ENCODE data around the gene RABL2B. TPM values are rescaled to one million over a fixed set of nuclear protein-coding genes. Genes with fewer than 3 reads are reported as not detected.
A peak's percentile ranks its signal among the peaks of the same experiment; 100 is the strongest.
"Not testable (repeated sequence)": the region's sequence is repeated elsewhere in the genome, so short reads cannot be mapped to it uniquely, and the experiment has no call there.

The RABL2B gene
- 11.5 and 11.8 TPM in 2 replicates for total RNA-seq (2014; rRNA removed; shearing (Covaris generic))
- polyA plus RNA-seq (2016; fragmentation: Nextera tagmentation; extraction: Ambion mirVana): 9.7 and 10.8 TPM in 2 replicates
- long read RNA-seq, partial matches to known transcripts: 0 of 3 reads
- long read RNA-seq, other reads (novel, unspliced or antisense): 1 of 3 reads

DNA sequence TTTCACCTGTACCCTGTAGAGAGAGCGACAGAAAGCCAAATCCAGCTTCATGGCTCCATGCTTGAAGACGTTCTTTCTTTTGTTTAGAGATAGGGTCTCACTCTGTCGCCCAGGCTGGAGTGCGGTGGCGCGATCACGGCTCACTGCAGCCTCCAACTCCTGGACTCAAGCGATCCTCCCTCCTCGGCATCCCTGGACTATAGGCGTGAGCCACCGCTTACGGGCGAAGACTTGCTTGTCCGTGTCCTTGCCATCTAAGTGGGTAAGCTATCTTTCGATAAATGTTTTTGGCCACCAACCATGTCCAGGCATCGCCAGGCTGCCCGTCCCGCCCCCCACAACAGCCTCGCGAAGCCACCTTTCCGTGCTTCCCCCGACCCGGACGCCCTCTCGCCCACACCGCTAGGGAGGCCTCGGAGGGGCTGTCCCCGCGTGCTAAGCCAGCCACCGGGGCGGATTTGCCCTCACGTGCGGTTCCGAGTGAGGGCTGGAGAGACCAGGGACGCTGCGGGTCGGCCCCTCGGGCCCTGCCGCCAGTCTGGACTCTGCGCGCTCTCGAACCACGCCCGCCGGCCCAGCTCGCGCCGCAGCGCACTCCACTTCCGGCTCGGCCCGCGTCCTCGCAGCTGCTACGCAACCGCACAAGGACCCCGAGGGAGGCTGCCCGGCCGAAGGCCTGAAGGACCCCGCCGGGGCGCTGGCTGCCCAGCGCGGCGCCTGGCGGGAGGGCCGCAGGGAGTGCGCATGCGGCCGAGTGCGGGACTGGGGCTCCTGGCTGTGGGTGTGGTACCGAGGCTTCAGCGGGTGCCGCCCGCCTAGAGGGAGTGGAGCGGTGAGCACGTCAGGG is at the start of gene RABL2B:
Gene RABL2B (minus strand): TSS at position 604 of the 847 bp plus-strand sequence. CDS start 1,342 bp downstream, outside the sequence.
- not testable (repeated sequence) for H3K36me3 ChIP-seq (ENCODE audit: insufficient read depth); H3K27ac ChIP-seq (ENCODE audit: low read depth); H3K9me3 Mint-ChIP-seq; H3K9me2 ChIP-seq (ENCODE audit: insufficient read depth); H3K27ac Mint-ChIP-seq; H3K4me1 ChIP-seq (ENCODE audit: insufficient read depth); H3K36me3 Mint-ChIP-seq (ENCODE audit: low read depth); H3F3A ChIP-seq (replicated peaks; ENCODE audit: low read depth); H2AFZ ChIP-seq; H3K27me3 ChIP-seq (ENCODE audit: insufficient read depth); H4K20me1 ChIP-seq (replicated peaks; ENCODE audit: insufficient read depth); H3K79me2 ChIP-seq (replicated peaks; ENCODE audit: insufficient read depth); H3K4me1 Mint-ChIP-seq; H3K27me3 Mint-ChIP-seq (ENCODE audit: insufficient read depth, low read depth, poor library complexity)
- Histone ChIP-seq H3K4me3 (peak within 1 kb of the TSS; percentile 60), H3K4me2 (peak within 1 kb of the TSS; percentile 78)
- peak; percentile 94 for DNase-seq (ENCODE audit: low spot score)
- H3K4me3 Mint-ChIP-seq: peak within 1 kb of the TSS; percentile 87
- peak; percentile 99 for ATAC-seq
- peak; percentile 59 for TF ChIP-seq POLR2AphosphoS5 (IDR thresholded peaks at IDR 0.05; ENCODE audit: low read depth)

DNA sequence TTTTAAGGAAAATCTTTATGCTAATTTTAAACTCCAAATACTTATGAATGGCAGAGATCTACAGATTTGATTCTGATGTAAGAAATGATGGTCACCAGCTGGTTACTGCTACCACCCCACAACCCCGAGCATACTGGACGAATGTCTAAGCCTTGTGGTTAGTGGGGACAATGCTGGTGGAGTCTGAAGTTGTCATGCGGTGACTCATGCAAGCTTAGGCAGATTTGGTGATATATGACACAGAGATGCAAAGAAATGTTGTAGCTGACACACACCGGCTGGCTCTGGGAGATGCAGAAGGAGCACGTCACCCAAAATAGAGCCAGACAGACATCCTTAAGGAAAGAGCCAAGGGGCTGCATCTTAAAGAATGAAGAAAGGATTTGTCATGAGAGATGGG is 3.5 kb upstream of the RABL2B start:
- not testable (repeated sequence) for H3K4me3 ChIP-seq; H3K27me3 ChIP-seq (ENCODE audit: insufficient read depth); H3K36me3 Mint-ChIP-seq (ENCODE audit: low read depth); H3K36me3 ChIP-seq (ENCODE audit: insufficient read depth); ATAC-seq; H3K4me3 Mint-ChIP-seq; H3F3A ChIP-seq (replicated peaks; ENCODE audit: low read depth); DNase-seq (ENCODE audit: low spot score); H4K20me1 ChIP-seq (replicated peaks; ENCODE audit: insufficient read depth); H3K79me2 ChIP-seq (replicated peaks; ENCODE audit: insufficient read depth); H3K4me2 ChIP-seq; H3K9me2 ChIP-seq (ENCODE audit: insufficient read depth); H3K9me3 Mint-ChIP-seq; H3K4me1 ChIP-seq (ENCODE audit: insufficient read depth); H3K27ac Mint-ChIP-seq; H3K27me3 Mint-ChIP-seq (ENCODE audit: insufficient read depth, low read depth, poor library complexity); H2AFZ ChIP-seq; H3K4me1 Mint-ChIP-seq; H3K27ac ChIP-seq (ENCODE audit: low read depth)

DNA sequence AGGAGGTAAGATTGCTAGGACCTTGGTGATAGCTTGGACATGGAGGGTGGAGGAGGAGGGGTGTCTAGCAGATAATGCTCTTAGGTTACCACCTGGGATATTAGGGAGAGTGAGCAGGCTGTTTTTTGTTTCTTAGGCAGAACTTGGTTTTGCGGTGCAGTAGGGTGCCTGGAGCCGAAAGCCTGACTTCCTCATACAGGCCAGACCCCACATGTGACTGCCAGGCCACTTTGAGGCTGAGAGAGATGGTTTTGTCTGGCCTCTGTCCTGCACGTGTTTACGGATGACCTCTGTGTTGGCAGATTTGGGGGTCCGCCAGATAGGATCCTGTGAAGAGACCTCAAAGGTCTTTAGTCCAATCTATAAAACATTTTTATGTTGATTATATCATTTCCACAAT is 1.9 kb upstream of the RABL2B start:
- H2AFZ ChIP-seq; H3K27me3 Mint-ChIP-seq (ENCODE audit: insufficient read depth, low read depth, poor library complexity); H3K27ac Mint-ChIP-seq; H3K79me2 ChIP-seq (replicated peaks; ENCODE audit: insufficient read depth); H3K4me1 Mint-ChIP-seq; H3K27me3 ChIP-seq (ENCODE audit: insufficient read depth); H3K36me3 ChIP-seq (ENCODE audit: insufficient read depth); H3F3A ChIP-seq (replicated peaks; ENCODE audit: low read depth); H3K4me3 Mint-ChIP-seq; ATAC-seq; H3K4me2 ChIP-seq; H3K4me3 ChIP-seq; H3K36me3 Mint-ChIP-seq (ENCODE audit: low read depth); H3K9me2 ChIP-seq (ENCODE audit: insufficient read depth); H3K4me1 ChIP-seq (ENCODE audit: insufficient read depth); H3K27ac ChIP-seq (ENCODE audit: low read depth); DNase-seq (ENCODE audit: low spot score); H3K9me3 Mint-ChIP-seq; H4K20me1 ChIP-seq (replicated peaks; ENCODE audit: insufficient read depth): not testable (repeated sequence)

DNA sequence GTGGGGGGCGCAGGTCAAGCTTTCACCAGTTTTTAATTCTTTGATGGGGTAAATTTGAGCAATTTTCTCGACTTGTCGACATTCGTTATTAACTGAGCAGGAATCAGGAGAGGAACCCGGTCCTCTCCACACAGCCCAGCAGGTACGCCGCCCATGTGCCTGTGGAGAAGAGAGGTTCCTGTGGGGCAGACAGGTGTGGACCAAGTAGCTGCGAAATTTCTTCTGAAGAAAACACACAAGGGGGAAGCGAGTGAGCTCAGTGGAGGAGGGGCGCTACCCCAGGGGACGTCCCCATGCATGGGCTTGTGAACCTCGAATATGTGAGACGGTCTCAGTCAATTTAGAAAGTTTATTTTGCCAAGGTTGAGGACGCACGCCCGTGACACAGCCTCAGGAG is 442 bp upstream of the RABL2B start:
- H3K79me2 ChIP-seq (replicated peaks; ENCODE audit: insufficient read depth); H3K9me2 ChIP-seq (ENCODE audit: insufficient read depth); H3K36me3 Mint-ChIP-seq (ENCODE audit: low read depth); H4K20me1 ChIP-seq (replicated peaks; ENCODE audit: insufficient read depth); H3K4me1 ChIP-seq (ENCODE audit: insufficient read depth); H2AFZ ChIP-seq; H3K27ac ChIP-seq (ENCODE audit: low read depth); H3K27ac Mint-ChIP-seq; H3K4me1 Mint-ChIP-seq; H3K36me3 ChIP-seq (ENCODE audit: insufficient read depth); H3K9me3 Mint-ChIP-seq; H3K27me3 ChIP-seq (ENCODE audit: insufficient read depth); H3F3A ChIP-seq (replicated peaks; ENCODE audit: low read depth); DNase-seq (ENCODE audit: low spot score); H3K27me3 Mint-ChIP-seq (ENCODE audit: insufficient read depth, low read depth, poor library complexity): not testable (repeated sequence)
- H3K4me3 Mint-ChIP-seq: peak overlapping the region; percentile 87
- Histone ChIP-seq H3K4me2 (peak overlapping the region; percentile 76), H3K4me3 (peak overlapping the region; percentile 60)
- ATAC-seq: peak; percentile 35

DNA sequence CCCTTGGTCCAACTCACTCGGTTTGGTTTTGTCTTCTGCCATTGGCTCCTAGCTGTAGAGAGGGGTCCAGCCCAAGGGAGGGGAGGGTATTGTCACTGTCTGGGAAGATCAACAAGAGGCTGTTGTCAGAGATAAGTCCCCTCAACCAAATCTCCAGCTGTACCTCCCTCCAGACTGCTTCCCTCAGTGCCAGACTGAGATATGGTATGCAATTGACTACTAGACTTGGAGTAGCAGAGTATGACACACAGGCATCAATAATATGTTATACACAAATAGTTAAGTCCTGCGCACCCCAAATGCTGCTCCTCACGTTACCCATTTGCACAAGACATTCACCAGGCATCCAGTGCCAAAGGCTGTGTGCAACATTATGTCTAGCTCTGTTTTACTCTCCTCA is 1.2 kb downstream of the RABL2B start:
- H3K4me2 ChIP-seq; H3K79me2 ChIP-seq (replicated peaks; ENCODE audit: insufficient read depth); H3K4me1 ChIP-seq (ENCODE audit: insufficient read depth); H3K27ac Mint-ChIP-seq; H3K27me3 Mint-ChIP-seq (ENCODE audit: insufficient read depth, low read depth, poor library complexity); H3K27me3 ChIP-seq (ENCODE audit: insufficient read depth); H3K27ac ChIP-seq (ENCODE audit: low read depth); H3K36me3 Mint-ChIP-seq (ENCODE audit: low read depth); H4K20me1 ChIP-seq (replicated peaks; ENCODE audit: insufficient read depth); H3K9me3 Mint-ChIP-seq; H3K4me1 Mint-ChIP-seq; H2AFZ ChIP-seq; ATAC-seq; H3K36me3 ChIP-seq (ENCODE audit: insufficient read depth); H3F3A ChIP-seq (replicated peaks; ENCODE audit: low read depth); H3K9me2 ChIP-seq (ENCODE audit: insufficient read depth); DNase-seq (ENCODE audit: low spot score); H3K4me3 ChIP-seq: not testable (repeated sequence)
- peak overlapping the region; percentile 65 for H3K4me3 Mint-ChIP-seq

DNA sequence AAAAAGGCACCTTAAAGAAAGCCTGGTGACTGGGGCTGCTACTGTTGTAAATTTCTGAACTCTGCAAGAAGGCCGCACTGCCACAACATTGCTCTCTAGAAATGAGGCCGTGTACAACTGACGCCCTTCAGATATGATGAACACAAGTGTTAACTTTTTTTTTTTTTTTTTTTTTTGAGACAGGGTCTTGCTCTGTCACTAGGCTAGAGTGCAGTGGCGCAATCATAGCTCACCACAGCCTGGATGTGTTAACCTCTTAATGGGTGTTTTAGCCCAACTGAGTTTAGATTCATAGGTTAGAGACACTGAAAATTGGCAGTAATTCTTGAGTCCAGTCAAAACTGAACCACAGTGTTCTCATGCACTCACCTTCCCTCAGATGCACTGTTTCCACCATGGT is 3.2 kb downstream of the RABL2B start:
- not testable (repeated sequence) for H2AFZ ChIP-seq; H3K4me3 Mint-ChIP-seq; DNase-seq (ENCODE audit: low spot score); H3K4me1 Mint-ChIP-seq; H3K27ac ChIP-seq (ENCODE audit: low read depth); H3K27me3 ChIP-seq (ENCODE audit: insufficient read depth); H3K36me3 Mint-ChIP-seq (ENCODE audit: low read depth); H3K27me3 Mint-ChIP-seq (ENCODE audit: insufficient read depth, low read depth, poor library complexity); H3F3A ChIP-seq (replicated peaks; ENCODE audit: low read depth); H3K27ac Mint-ChIP-seq; H3K9me2 ChIP-seq (ENCODE audit: insufficient read depth); ATAC-seq; H3K79me2 ChIP-seq (replicated peaks; ENCODE audit: insufficient read depth); H3K4me2 ChIP-seq; H3K4me1 ChIP-seq (ENCODE audit: insufficient read depth); H3K4me3 ChIP-seq; H3K36me3 ChIP-seq (ENCODE audit: insufficient read depth); H3K9me3 Mint-ChIP-seq; H4K20me1 ChIP-seq (replicated peaks; ENCODE audit: insufficient read depth)

Measured in GM23338 (cell line).